DMS153 treated with DMSO at 0.1 percent for 48 hours (cell line): Measurements from ENCODE around the gene DHX58.
A peak's percentile ranks its signal among the peaks of the same experiment; 100 is the strongest.

ENCODE experiments used
- DNase-seq: peaks from one replicate; lab custom pipeline; 2025; ENCODE audit not compliant: unreplicated experiment; lab: John Stamatoyannopoulos, UW

DHX58 gene

GRCh38 chr17:42111265-42111636, 1.3 kb downstream of the DHX58 start:
- DNase-seq: no peak

- DNase-seq: no peak
Observed at GRCh38 chr17:42110301-42111264, 1.9 kb downstream of the DHX58 start.

DNA sequence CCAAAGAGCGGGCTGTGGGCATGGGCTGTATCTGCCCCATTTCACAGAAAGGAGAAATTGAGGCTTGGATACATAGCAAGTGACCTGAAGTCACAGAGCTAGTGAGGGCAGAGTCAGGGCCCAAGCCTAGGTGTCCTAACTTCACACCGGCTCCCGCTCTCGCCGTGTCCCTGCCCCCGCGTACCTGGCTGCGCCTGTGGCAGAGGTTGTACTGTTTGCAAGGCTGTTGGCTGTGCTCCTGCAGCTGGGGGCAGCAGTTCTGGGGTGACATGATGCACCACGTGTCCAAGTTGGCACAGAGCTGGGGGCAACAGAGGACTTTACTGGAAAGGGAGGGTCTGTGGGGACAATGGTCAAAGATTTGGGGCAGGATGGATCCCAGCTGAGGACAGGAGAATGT, 3.4 kb downstream of the DHX58 start:
- no peak for DNase-seq

DNA sequence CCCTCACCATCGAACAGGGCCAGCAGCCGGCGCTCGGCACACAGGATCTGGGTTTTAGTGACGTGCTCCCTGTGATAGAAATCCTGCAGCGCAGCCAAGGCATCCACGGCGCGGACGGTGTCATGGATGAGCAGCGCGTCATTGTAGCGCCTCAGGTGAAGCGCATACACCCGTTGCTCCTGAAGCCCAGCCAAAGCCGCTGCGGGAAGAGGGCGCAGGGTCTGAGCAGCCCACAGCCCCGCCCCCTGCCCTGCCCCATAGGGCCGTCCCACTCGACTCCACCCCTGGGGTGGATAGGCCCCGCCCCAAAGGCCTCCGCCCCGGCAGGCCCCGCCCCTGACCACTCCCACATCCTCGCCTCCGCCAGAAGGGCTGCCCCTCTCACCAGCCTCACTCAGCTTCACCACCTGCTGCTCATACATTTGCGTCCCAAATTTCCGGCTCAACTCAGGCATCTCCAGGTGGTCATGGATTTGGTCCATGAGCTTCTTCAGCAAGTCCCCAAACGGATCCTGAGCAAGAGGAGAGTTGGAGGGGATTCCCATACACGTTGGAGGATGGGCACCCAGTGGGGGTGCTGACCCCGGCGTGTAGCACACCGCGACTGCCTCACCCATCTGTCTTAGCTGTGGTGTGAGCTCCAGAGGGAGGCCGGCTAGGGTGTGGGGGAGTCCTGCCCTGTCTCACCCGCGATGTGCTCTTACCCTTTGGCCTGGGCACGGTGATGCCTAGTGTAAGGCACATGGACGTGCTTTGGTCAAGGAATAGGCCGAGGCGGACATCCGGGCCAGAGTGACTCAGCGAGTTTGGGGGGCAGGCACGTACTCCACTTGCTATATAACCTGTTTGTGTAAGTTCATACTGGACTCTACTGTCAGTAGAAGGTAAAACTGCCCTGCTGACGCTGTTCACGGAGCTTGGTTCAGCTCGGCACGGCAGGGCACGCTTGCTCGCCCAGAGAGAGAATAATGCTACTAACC, 4.6 kb downstream of the DHX58 start:
- peak; percentile 83 for DNase-seq

- no peak for DNase-seq
Observed at GRCh38 chr17:42107124-42107523, 5.4 kb downstream of the DHX58 start.

- DNase-seq: no peak
Observed at GRCh38 chr17:42106009-42106408, 6.5 kb downstream of the DHX58 start.

GRCh38 chr17:42104264-42104663, 8.2 kb downstream of the DHX58 start:
- no peak for DNase-seq

DNA sequence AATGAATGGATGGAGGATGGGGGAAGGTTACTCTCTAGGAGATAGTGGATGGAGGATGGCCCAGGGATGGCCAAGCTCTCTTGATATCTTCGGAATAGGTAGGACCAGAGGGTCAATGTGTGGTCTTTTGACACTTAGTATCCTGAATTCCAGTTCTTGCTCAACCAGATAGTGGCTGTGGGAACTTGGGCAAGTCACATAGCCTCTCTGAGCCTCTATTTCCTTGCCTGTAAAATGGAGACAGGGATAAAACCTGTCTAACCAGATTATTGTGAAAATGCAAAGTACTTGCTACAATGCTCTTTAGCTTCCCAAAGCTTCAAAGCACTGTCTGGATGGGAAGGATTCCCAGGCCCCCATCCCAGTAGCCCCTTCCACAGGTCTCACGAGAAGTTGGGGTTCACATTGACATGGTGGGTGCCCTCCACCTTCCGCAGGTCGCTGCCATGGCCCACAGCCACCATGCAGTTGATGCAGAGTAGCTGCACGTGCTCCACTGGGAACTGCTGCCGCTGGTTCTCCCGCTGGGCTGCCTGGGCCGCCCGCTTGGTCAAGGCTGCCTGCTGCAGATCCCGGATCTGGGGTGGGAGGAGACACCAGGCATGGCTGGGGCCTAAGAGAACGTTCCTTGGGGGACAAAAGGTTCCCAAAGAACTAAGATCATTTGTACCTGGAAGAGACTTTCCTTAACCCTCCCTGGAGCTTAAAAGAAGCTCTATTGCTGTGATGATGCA, 9.1 kb downstream of the DHX58 start:
- no peak for DNase-seq

- DNase-seq: no peak
Observed at GRCh38 chr17:42101513-42102292, 10.8 kb downstream of the DHX58 start.

DNA sequence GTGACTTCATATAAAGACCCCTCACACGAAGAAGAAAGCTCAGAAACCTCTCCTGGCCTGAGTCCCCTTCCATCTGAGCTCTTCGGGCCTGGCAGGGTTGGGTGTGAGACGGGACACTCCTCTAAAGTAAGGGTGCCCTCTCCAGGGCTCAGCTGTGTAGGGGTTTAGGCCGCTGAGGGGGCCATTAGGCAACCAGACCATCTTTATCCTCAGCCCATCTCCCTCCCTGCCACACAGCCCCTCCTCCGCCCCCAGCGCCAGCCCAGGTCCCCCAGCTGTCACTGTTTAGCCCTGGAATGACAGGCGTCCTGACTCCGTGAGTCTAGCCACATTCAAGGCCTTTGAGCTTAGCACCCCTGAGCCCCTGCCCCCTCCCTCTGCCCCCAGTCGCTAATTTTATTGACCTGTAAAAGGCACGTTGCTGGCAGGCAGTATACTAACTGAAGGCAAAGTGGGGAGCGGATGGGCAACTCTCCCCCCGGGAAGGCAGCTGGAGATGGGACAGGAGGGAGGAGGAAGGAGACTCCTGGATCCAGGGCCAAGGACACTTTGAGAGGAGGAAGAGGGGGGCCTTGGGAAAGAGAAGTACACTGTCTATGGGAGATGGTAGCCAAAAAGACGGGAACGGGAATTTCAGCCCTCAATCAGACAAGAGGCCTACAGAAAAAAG, 13.6 kb downstream of the DHX58 start:
- DNase-seq: no peak

- no peak for DNase-seq
Observed at GRCh38 chr17:42097691-42098631, 14.6 kb downstream of the DHX58 start, which contains the start of gene ZNF385C. TSS of gene ZNF385C (minus strand) at chr17:42098473. CDS start at chr17:42063056, 35,417 bp downstream.

- no peak for DNase-seq
Observed at GRCh38 chr17:42096360-42097111, 16.0 kb downstream of the DHX58 start.

DNA sequence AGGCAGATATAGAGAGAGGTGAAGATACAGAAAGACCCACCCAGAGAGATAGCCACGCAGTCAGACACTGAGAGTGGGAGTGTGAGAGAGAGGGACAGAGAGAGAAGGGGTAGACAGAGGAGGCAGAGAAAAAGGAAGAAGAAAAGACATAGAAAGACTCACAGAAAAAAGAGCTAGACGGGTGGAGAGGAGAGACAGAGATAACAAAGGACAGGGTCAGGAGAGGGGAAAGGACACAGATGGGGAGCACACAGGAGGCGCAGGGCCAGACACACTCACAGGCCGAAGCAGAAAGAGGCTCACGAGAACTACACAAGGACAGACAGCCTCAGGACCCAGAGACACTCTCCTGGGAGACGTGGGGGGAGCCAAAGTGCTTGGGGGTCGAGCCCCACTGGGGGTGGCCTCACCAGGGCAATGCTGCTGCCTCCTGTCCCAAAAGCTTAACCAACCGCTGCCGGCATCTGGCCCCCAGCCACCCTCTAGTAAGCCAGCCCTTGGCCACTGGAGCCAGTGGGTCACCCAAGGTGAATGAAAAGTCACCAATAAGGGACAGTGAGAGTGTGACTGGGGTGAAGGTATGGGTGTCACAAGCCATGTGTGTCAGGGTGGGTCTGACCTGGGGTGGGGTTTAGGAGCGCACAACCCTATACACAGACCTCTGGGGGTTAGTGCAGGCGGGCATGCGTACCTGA, 18.0 kb downstream of the DHX58 start:
- no peak for DNase-seq

GRCh38 chr17:42092939-42093338, 19.6 kb downstream of the DHX58 start:
- no peak for DNase-seq

DNA sequence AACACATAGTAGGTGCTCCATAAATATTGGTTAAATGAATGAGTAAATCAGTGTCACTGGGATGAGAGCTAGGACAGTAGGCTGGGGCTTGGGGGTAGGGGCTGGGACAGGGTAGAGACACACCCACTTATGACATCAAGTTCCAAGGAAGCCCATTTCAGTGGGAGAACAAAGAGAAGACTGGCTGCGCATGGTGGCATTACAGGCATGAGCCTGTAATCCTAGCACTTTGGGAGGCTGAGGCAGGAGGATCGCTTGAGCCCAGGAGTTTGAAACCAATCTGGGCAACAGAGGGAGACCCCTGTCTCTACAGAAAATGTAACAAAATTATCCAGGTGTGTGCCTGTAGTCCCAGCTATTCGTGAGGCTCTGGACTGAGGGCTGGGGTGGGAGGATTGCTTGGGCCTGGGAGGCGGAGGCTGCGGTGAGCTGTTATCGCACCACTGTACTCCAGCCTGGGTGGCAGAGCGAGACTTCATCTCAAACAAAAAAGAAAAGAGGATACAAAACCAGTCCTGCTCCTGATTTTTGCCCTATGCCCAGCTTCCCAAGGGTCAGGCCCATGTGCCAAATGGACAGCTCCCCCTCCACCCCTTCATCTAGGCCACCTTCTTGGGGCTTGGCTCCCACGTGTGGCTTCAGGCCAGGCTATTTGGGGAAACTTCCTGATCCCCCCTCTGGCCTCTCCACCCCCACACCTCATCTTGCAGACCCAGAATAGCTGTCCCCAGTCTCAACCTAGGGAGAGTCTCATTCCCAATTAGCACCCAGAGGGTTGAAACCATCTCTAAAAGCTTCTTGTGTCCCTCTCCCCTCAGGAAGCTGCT, 21.3 kb downstream of the DHX58 start:
- no peak for DNase-seq

- DNase-seq: no peak
Observed at GRCh38 chr17:42088736-42089135, 23.8 kb downstream of the DHX58 start.
